GM23248 (cell line): ENCODE results near the gene GRIP2. TPM values are rescaled to one million over a fixed set of nuclear protein-coding genes. Genes with fewer than 3 reads are reported as not detected.
A peak's percentile ranks its signal among the peaks of the same experiment; 100 is the strongest.

Experiments
- DNase-seq: peaks from one replicate; pipeline ENCODE4 v3.0.0-alpha.2; 2015
- H2AFZ ChIP-seq: fragments of 200-600 bp; sonication (generic); 2 replicates; pipeline ENCODE4 v1.6.1; 2016; ENCODE audit warnings: antibody characterized with exemption
- H3F3A ChIP-seq: fragments of 200-600 bp; sonication (generic); 2 replicates; pipeline ENCODE4 v1.6.1; 2016; ENCODE audit warnings: mild to moderate bottlenecking, antibody characterized with exemption, mixed run types; ENCODE audit not compliant: insufficient read depth
- H3K27ac ChIP-seq: fragments of 200-600 bp; sonication (generic); 2 replicates; pipeline ENCODE4 v1.5.1; 2016; ENCODE audit warnings: mild to moderate bottlenecking
- H3K27me3 ChIP-seq: fragments of 200-600 bp; sonication (generic); replicated peaks from 2 replicates; pipeline ENCODE4 v1.6.1; 2016; ENCODE audit warnings: mild to moderate bottlenecking; ENCODE audit not compliant: insufficient read depth
- H3K36me3 ChIP-seq: fragments of 200-600 bp; sonication (generic); 2 replicates; pipeline ENCODE4 v1.6.1; 2016; ENCODE audit warnings: low read depth, mild to moderate bottlenecking
- H3K4me1 ChIP-seq: fragments of 200-600 bp; sonication (generic); 2 replicates; pipeline ENCODE4 v1.6.1; 2016; ENCODE audit warnings: mild to moderate bottlenecking; ENCODE audit not compliant: insufficient read depth
- H3K4me2 ChIP-seq: fragments of 200-600 bp; sonication (generic); one replicate; pipeline ENCODE4 v1.6.1; 2016; ENCODE audit warnings: mild to moderate bottlenecking; ENCODE audit not compliant: unreplicated experiment
- H3K4me3 ChIP-seq: fragments of 200-600 bp; sonication (generic); 2 replicates; pipeline ENCODE4 v1.5.1; 2016; ENCODE audit warnings: mild to moderate bottlenecking
- H3K79me2 ChIP-seq: fragments of 200-600 bp; sonication (generic); 2 replicates; pipeline ENCODE4 v1.6.1; 2016; ENCODE audit warnings: mild to moderate bottlenecking; ENCODE audit not compliant: insufficient read depth
- H3K9ac ChIP-seq: fragments of 200-600 bp; sonication (generic); 2 replicates; pipeline ENCODE4 v1.6.1; 2016; ENCODE audit warnings: mild to moderate bottlenecking
- H3K9me2 ChIP-seq: fragments of 200-600 bp; sonication (generic); 2 replicates; pipeline ENCODE4 v1.6.1; 2016; ENCODE audit warnings: mixed run types, mild to moderate bottlenecking, moderate library complexity; ENCODE audit not compliant: insufficient read depth
- H3K9me3 ChIP-seq: fragments of 200-600 bp; sonication (generic); one replicate; pipeline ENCODE4 v1.6.1; 2017; ENCODE audit warnings: low read depth
- H4K20me1 ChIP-seq: fragments of 200-600 bp; sonication (generic); 2 replicates; pipeline ENCODE4 v1.6.0; 2016; ENCODE audit not compliant: insufficient read depth
- EZH2 ChIP-seq: fragments of 200-600 bp; sonication (generic); IDR thresholded peaks from 2 replicates; pipeline ENCODE4 v1.6.1; 2018; ENCODE audit warnings: antibody characterized with exemption, mild to moderate bottlenecking; ENCODE audit not compliant: insufficient read depth, poor library complexity, severe bottlenecking
- EZH2phosphoT487 ChIP-seq: fragments of 200-600 bp; sonication (generic); IDR thresholded peaks from 2 replicates; pipeline ENCODE4 v1.6.1; 2018; ENCODE audit warnings: antibody characterized with exemption, moderate library complexity, mild to moderate bottlenecking, low read depth; ENCODE audit not compliant: insufficient read depth
- WGBS, 2 experiments: methylation state at CpG; one replicate each; pipeline ENCODE4 v1.1.6; 2015 to 2017; ENCODE audit warnings: low lambda C conversion rate in 2 of 2, low coverage in 1 of 2; ENCODE audit errors: missing lambda C conversion rate in 2 of 2; 5-methylcytosine and 5-hydroxymethylcytosine counted together
- in situ Hi-C: fragments of 300-500 bp; cut with MboI; formaldehyde crosslinking; loops from 2 replicates; pipeline ENCODE4 v1.15.0; 2020
- polyA plus RNA-seq: library from polyadenylated mRNA; unstranded; fragments of >200 nt; fragmentation: Nextera tagmentation; extraction: Ambion mirVana; gene quantifications from 2 replicates; pipeline ENCODE4 v1.2.1, GENCODE V29; 2016
- total RNA-seq: library from RNA; depleted of rRNA; stranded (reverse); fragments of >200 nt; shearing (Covaris generic); gene quantifications from 2 replicates; pipeline ENCODE4 v1.2.3, GENCODE V29; 2014

Gene GRIP2
- total and polyA plus RNA-seq, 2 experiments from 2014 or later, result 0.11 to 0.14 TPM

DNA sequence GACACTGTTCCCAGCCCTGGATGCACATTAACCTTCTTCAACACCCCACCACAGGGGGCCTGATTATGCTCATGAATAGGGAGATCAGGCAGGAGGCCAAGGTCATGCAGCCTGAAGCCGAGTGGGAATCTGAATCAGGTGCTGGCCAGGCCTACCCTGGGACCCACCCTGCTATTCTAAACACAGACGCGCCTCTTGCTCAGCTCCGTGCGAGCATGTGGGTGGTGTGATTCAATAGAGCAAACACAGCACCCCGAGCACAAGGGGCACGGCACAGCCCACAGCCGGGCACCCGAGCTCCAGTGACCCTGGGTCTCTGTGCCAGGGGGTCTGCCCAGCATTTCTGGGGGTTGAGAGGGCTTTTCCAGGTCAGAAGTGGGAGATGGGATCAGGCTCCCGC lies 24.6 kb upstream of the GRIP2 start:
- Histone ChIP-seq H2AFZ (no peak overlapping the region), H3K4me3 (no peak overlapping the region), H3K4me1 (no peaks in the 10 kb centered on the region), H4K20me1 (no peaks in the 10 kb centered on the region), H3K9ac (no peak overlapping the region), H3K9me2 (no peaks in the 10 kb centered on the region), H3K79me2 (no peaks in the 10 kb centered on the region), H3K9me3 (no peaks in the 10 kb centered on the region), H3K27ac (no peak overlapping the region), H3K27me3 (peaks cover 19% of the 10 kb centered on the region), H3K4me2 (no peak overlapping the region), H3K36me3 (no peaks in the 10 kb centered on the region), H3F3A (no peaks in the 10 kb centered on the region)
- in situ Hi-C loops, result no loop called here
- TF ChIP-seq EZH2, result no peak
- TF ChIP-seq EZH2phosphoT487, result no peak
- 71 to 80% methylated on average over 10 of the region's 10 CpGs for WGBS, 2 experiments
- no peak for DNase-seq

DNA sequence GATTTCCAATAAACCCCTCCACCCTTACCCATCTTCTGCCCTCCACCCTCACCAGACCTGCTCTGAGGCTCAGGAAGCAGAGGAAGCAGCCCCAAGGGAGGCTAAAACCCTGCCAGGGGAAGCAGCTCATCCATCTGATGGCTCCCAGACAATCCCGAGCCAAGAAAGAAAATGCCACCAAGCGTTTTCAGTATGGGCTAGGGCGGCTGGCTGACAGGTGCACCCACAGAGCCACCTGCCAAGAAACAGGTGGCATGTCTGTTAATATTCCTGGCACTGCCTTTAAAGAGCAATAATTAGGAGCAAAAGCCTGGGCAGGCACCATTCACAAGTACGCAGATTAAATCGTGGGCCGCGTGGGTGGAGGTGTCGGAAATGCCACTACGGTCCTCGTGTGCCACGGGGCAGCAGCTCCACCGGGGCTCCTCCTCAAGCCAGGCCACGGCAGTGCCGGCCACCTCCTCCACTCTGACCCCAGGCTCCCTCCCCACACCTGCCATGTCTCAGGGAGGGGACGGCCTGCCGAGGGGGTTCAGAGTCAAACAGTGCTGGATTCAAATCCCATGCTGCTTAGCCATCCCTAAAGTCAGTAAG lies 23.9 kb upstream of the GRIP2 start:
- Histone ChIP-seq H3K4me3 (no peak overlapping the region), H3F3A (no peaks in the 10 kb centered on the region), H3K27ac (no peak overlapping the region), H3K27me3 (peaks cover 17% of the 10 kb centered on the region), H2AFZ (no peak overlapping the region), H3K4me2 (no peak overlapping the region), H4K20me1 (no peaks in the 10 kb centered on the region), H3K9ac (no peak overlapping the region), H3K36me3 (no peaks in the 10 kb centered on the region), H3K4me1 (no peaks in the 10 kb centered on the region), H3K79me2 (no peaks in the 10 kb centered on the region), H3K9me3 (no peaks in the 10 kb centered on the region), H3K9me2 (no peaks in the 10 kb centered on the region)
- in situ Hi-C loops, result no loop called here
- TF ChIP-seq EZH2 (no peak), EZH2phosphoT487 (no peak)
- 71 to 75% methylated on average over 15 to 16 of the region's 16 CpGs for WGBS, 2 experiments
- DNase-seq, result no peak

DNA sequence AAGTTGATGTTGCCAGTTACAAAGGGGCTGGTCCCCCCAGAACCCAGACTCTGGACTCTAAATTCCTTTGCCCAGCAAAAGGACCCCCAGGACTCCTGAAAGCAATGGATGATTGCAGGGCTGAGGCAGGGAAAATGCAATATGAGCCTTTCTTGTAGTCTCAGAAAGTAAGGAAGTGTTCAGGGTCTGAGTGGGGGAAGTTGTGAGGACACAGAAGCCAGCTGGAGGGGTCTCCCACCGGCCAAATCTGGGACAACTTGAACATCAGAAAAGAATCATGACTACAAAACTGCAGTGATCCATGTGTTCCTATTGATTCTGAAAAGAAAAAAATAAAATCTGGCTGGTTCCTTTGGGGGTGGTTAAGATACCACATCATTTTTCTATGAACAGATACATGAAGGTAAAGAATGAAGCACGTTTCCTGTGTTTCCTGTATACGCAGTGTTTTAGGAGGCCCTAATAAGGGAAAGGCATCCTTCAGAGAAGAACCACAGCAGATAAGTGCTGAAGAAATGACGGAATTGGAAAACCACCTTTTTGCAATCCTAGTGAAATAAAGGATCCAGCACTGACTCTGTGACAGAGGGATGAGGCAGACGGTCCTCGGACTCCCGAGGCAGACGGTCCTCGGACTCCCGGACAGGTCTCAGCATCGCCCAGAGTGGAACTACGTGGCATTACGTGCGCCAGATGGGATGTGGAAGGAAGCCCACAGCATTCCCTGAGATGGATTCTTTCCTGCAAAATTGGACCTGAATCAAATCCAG lies 22.2 kb upstream of the GRIP2 start:
- peaks cover 17% of the 10 kb centered on the region for H3K27me3 ChIP-seq

DNA sequence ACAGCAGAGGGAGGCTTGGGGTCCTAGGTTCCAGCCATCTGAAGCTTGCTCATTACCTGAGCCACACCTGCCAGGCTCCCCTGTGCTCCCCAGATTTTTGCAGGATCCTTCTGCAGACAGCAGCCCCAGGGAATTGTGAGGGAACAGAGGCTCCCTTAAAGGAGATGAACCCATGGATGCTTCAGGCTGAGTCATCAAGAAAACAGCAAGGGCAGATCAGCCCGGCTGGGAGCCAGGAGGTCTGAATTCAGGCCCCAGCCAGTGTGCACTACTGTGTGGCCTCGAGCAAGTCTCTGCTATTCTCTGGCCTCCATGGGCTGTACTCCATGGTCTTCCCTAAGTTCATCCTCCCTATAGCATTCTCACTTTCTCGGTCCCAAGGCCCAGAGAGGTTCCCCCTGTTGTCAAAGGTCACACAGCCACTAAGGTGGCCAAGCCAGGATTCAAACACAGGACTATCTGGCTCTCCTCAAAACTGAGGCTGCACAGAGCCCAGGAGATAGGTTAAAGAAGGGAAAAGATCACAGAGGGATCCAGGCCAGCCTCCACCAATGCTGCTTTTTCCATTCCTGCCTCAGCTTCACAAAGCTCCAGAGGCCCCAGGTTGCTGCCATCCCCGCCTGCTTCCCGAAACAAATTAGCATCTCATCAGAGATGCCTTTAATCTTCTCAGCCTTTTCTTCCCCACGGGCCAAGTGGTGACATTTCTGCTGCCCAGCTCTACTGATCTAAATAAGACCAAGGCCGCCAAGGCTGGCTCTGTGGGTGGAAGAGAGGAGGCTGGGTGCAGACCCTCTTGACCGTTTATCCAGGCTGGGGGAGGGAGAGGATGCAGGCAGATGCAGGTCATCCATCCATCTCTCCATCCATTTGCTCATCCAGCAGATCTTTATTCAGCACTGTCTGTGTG lies 21.2 kb upstream of the GRIP2 start:
- WGBS, 2 experiments, result 51 to 59% methylated on average over 8 of the region's 8 CpGs
- Histone ChIP-seq H3K9me2 (no peaks in the 10 kb centered on the region), H3K27ac (no peak overlapping the region), H3K27me3 (peaks cover 10% of the 10 kb centered on the region), H3K9me3 (no peaks in the 10 kb centered on the region), H3K9ac (no peak overlapping the region), H3K4me1 (no peaks in the 10 kb centered on the region), H3K4me2 (no peak overlapping the region), H3F3A (no peaks in the 10 kb centered on the region), H3K79me2 (no peaks in the 10 kb centered on the region), H4K20me1 (no peaks in the 10 kb centered on the region), H3K36me3 (no peaks in the 10 kb centered on the region), H2AFZ (no peak overlapping the region), H3K4me3 (no peak overlapping the region)
- peak; percentile 83 for DNase-seq
- TF ChIP-seq EZH2phosphoT487 (no peak), EZH2 (no peak)
- in situ Hi-C loops, result no loop called here

More for the DNA sequence above, 22.2 kb upstream of the GRIP2 start:
- H3F3A ChIP-seq, result no peaks in the 10 kb centered on the region
- H3K9ac ChIP-seq, result no peak overlapping the region
- no peak for DNase-seq
- no peaks in the 10 kb centered on the region for H3K9me3 ChIP-seq
- in situ Hi-C loops, result no loop called here
- H4K20me1 ChIP-seq, result no peaks in the 10 kb centered on the region
- no peak overlapping the region for H2AFZ ChIP-seq
- TF ChIP-seq EZH2phosphoT487 (no peak), EZH2 (no peak)
- H3K27ac ChIP-seq, result no peak overlapping the region
- H3K4me1 ChIP-seq, result no peaks in the 10 kb centered on the region
- no peaks in the 10 kb centered on the region for H3K36me3 ChIP-seq
- H3K9me2 ChIP-seq, result no peaks in the 10 kb centered on the region
- no peaks in the 10 kb centered on the region for H3K79me2 ChIP-seq
- no peak overlapping the region for H3K4me3 ChIP-seq
- no peak overlapping the region for H3K4me2 ChIP-seq
- WGBS, 2 experiments, result 71 to 78% methylated on average over 14 of the region's 14 CpGs
